HG03108 (cell line): ENCODE results near the gene GMEB2.

Experiments
- ATAC-seq: cut with Tn5 transposase; IDR thresholded peaks from one replicate; pipeline ENCODE4 v1.9.1; 2021; ENCODE audit warnings: moderate library complexity; ENCODE audit not compliant: unreplicated experiment

The GMEB2 gene

DNA sequence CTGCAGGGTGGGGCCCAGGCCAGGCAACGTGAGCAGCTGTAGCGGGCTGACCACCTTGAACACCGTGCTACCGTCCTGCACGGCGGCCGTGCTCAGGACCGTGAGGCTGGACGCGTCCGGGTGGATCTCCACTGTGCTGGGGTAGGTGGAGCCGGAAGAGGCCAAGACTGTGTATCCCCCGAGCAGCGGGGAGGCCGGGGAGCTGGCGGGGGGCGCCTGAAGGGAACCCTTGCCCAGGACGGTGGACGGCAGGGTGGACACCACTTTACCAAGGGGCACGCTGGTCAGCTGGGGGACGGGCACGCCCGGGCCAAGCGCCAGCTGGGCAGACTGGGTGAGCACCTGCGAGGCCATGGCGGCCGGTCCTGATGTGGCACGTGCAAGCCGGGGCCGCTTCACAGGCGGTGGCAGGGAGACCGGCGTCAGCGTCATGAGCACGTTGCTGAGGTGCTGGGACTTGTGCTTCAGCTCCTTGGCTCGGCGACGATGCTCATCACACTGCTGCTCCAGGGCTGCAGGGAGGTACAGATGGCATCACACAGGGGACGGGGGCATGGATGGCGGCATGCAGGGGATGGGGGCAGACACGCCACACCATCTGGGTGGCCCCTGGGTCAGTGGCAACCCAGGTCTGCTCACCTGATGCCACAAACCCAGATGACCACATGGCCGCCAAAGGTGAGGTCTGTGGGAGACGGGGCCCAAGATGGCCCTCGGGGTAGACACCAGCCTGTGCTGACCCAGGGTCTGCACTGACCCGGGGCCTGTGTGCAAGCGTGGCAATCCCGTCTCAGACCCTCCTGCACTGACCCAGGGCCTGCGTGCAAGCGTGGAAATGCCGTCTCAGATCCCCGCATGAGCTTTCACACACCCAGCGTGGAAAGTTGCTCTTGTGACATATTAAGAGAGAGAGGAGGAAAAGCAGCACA, 36.4 kb downstream of the GMEB2 start:
- ATAC-seq: no peak

DNA sequence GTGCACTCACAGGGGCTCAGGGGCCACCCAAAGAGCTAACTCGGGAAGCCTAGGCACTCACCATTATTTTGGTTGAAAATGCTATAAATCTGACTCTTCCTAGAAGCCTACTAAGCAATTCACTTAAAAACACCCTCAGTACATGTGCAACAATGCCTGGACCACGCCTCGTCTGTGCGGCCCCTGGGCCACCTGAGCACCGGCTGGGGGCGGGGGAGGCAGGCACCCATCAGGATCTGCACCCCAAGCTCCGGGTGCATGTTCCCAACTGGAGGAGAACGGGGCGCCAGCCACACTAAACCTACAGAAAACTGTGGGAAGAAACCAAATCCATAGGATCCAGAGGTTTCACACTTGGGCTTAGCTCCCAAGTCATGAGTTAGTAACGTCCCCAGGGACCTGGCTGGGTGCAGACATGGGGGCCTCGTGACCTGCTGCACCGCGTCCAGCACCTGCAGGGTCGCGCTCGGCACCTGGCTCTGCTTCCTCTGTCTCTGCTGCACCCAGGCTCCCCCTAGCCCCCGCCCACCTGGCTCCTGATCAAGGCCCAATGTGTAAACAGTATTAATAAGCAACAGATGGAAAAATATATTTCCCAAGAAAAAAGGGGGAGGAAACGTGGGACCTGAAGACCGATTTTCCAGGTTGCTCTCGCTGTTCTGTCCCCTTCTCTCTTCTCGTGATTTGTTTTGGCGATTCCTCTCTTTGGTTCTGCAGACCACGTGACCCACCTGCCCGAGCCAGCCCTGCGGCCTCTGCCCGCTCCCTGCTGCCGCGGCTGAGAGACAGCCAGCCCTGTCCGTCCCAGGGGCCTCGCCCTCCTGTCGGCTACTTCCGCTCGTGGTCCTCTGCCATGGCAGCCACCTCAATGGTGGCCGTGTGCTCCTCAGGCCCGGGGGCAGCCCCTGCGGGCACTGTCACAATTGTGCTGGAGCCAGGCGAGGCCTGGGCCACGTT, 37.4 kb downstream of the GMEB2 start:
- ATAC-seq: no peak

GRCh38 chr20:63588641-63589041, 38.3 kb downstream of the GMEB2 start:
- no peak for ATAC-seq

DNA sequence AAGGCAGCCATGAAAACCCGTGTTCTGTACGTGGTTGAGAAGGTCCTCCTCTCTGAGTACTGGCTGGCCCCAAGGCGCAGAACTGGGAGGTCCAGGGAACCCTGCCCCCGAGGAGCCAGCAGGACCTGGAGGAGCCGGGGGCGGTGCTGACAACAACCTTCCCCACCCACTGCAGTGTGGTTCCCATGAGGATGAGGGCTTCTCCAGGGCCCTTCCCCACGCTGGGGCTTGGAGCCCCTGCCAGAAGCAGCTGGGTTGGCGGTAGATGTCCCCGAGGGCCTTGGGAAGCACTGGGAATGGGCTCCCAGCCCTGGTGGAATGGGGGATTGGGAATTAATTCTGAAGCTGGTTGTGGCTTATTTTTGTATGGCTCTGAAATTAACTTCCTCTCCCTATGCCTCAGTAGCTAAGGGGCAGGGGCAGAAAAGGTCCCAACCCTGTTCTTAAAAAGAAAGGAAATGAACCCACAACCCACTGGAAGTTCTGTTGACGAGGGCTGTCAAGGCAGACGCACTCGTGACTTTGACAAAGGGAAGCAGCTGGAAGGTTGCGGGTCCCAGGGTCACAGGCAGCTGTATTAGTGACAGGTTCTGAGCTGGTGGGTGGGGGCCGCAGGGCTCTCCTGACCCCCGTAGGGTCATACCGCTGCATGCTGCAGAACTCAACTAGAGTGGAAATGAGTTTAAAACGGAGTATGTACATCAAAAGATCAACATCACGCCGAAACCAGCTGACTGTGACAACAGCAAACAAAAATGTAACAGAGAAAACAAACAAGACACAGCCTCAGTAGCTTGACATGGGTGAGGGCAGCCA, 38.9 kb downstream of the GMEB2 start:
- ATAC-seq: no peak

- ATAC-seq: no peak
Measured at GRCh38 chr20:63587256-63587655, 39.6 kb downstream of the GMEB2 start.

- no peak for ATAC-seq
Measured at GRCh38 chr20:63586797-63587196, 40.1 kb downstream of the GMEB2 start.

DNA sequence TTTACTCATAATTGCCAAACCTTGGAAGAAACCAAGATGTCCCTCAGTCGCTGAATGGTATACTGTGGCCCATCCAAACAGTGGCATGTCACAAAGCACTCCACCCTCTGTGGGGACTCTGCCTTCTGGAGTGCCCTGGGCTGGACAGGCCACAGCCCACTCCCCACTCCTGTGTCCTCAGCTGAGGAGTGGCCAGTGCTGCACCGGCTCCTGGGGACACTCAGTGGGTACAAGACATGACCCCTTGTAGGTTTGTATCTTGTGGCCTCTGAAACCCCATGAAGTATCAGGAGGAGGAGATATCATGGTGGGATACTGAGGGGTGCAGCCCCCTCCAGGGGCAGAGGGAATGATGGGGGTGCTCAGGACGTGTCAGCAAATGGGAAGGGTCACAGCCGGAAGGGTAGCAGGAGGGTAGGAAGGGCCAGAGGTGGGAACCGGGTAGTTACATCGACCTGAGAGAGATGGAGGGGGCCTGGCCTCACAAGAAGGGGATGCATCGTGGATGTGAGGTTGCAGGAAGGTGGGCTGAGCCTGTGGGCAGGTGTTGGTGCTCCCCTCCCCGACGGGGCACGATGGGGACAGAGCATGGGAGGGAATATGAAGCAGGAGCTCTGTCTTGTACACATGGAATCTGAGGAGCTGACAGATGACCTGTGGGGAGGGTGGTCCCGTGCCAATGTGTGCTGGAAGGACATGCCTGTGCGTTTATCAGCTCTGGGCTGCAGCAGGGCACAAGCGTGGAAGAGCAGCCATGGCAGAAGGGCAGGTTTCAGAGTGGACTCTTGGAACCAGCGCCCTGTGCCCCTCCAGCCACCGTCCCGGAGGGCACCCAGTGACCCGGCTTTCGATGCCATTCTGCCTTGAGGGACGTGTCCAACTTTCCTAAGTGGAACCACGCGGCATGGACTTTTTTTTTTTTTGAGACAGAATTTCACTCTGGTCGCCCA, 41.0 kb downstream of the GMEB2 start:
- ATAC-seq: no peak

DNA sequence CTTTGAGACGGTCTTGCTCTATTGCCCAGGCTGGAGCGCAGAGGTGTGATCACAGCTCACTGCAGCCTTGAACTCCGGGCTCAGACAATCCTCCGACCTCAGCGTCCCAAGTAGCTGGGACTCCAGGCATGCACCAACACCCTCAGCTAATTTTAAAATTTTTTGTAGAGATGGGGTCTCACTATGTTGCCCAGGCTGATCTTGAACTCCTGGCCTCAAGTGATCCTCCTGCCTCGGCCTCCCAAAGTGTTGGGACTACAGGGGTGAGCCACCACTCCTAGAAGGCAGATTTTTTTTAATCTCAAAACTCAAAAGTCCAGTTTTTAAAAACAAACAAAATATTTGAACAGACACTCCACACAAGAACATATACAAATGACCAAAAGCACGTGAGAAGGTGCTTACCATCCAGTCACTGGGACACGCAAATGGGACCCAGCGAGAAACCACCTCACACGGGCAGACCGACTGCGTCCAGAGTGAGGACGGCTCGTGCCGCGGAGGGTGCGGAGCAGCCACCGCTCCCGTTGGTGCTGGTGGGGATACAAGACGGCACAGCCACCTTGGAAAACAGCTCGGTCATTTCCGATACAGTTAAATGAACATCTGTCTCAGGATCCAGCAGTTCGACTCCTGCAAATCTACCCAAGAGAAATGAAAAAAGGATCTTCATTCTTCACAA, 44.4 kb downstream of the GMEB2 start:
- ATAC-seq: no peak

GRCh38 chr20:63580796-63581461, 46.0 kb downstream of the GMEB2 start:
- no peak for ATAC-seq

- ATAC-seq: no peak
Measured at GRCh38 chr20:63579017-63579694, 47.7 kb downstream of the GMEB2 start.

DNA sequence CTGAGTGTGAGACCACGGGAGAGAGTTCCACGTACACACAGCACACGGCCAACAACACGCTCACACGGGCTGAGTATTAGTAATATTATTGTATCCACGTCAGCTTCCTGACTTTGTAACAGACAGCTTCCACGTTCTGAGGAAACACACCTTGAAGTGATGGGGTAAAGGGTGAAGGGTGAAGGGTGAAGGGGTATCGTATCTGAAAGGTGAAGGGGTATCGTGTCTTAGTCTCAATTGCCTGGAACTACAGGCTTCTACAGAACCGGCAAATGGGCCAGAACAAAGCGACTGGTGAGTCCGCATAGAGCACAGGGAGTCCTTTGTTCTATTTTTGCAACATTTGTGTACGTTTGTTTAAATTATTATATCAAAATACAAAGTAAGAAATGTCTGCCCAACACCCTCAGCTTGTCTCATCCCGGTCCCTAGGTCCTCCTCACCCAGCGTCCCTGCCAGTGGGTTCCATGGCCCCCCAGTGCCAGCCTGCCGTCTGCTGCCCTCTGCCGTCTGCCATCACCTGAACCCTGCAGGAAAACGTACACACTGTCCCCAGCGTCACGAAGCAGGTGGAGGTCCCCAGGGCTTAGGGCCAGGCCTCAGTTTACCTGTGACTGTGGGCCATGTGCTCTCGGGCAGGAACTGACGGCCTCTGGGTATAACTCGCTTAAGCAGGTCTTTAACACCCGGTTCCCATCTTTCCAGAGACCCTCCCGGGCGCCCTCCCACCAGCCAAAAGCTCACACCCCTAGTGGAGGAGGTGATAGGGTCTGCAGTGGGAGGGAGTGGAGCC, 48.5 kb downstream of the GMEB2 start:
- ATAC-seq: no peak

DNA sequence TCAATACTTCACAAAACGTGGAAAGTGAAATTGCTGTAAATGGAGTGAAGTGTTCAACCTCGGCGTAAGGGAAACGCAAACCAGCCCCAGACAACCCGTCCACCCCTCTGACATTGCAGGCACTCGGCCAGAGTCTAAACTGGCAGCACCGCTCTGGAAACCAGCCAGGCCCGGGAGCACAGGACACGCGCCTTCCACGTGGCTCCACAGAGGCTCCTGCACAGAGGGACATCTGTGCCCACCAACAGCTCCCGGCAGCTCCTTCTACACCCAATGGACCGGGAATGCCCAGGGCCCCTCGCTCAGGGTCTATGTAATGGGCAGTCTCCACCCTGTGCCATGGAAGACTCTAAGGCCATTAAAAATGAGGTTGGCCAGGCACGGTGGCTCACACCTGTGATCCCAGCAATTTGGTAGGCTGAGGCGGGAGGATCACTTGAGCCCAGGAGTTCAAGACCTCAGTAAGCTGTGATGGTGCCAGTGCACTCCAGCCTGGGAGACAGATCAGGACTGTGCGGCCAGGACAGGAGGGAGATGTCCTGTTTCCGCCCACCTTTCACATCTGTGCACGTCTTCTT, 49.5 kb downstream of the GMEB2 start:
- ATAC-seq: no peak

GRCh38 chr20:63576311-63576710, 50.6 kb downstream of the GMEB2 start:
- ATAC-seq: no peak

GRCh38 chr20:63574829-63575743, 51.8 kb downstream of the GMEB2 start:
- ATAC-seq: no peak

DNA sequence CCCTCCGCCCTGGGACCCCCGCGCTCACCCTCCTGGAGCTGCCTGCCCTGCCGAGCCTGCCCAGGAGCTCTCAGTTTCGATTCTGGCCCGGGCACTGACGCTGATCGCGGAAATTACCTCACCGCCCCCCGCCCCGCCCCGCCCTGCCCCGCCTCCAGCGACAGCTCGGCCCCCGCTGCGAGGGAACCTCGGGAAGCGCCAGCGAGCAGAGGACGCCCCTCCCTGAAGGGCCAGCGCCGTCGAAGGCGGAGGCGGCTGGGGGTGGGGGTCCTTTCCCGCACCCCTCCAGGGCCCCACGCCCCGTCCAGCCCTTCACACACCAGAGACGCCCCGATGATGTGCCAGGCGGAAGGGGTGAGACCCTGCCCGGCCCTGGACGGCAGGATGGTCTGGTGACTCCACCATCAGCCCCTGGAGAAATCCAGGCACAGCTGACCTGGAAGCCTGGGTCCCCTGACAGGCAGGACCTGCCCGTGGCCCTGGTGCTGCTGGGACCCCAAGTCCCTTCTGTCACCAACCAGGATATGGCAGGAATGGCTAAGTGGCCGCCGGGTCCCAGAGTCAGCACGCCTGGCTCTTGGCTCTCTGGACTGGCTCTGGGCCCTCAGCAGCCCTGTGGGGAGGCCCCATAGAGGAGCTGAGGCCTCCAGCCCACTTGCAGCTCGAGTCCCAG, 52.6 kb downstream of the GMEB2 start, which contains the start of gene HELZ2:
TSS of gene HELZ2 (minus strand) at position 84 of the 673 bp plus-strand sequence. CDS start 1,854 bp downstream, outside the sequence.
- peak; percentile 58 for ATAC-seq
